HCEC 1CT (cell line): Measurements from ENCODE around the gene AKAP5.
A peak's percentile ranks its signal among the peaks of the same experiment; 100 is the strongest.

Experiments
- DNase-seq: peaks from one replicate; pipeline ENCODE4 v3.0.0-alpha.2; 2017

The AKAP5 gene

DNA sequence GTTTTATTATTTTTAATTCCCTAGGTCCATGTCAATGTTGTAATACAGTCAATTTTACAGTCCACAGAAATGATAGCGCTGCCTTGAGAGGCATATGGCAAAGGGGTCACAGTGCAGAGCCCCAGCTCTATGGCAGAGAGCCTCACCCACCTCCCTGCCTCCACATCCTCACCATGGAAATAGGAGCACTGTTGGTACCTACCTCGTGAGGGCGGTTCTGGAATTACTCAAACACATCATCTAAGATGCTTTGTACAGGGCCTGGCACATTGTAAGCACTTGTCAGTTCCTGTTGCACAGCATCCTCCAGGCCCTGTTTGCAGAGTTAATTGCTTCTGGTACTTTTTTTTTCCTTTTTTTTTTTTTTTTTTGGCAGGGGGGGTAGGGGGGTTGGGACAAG, 4.1 kb upstream of the AKAP5 start:
- no peak for DNase-seq

DNA sequence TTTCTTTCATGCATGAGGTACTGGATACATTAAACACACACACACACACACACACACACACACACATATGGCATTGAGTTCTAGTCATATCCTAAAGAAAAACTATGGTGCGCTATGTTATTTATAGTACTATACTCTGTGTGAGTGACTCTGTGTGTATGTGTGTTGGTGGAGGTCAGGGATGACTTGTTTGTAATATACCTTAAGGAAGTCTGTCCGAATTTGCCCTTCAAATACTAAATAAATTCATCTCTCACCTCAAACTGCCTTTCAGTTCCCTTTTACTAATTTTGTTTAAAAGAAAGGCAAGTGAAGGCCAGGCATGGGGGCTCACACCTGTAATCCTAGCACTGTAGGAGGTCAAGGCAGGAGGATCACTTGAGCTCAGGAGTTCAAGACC, 2.1 kb upstream of the AKAP5 start:
- no peak for DNase-seq

DNA sequence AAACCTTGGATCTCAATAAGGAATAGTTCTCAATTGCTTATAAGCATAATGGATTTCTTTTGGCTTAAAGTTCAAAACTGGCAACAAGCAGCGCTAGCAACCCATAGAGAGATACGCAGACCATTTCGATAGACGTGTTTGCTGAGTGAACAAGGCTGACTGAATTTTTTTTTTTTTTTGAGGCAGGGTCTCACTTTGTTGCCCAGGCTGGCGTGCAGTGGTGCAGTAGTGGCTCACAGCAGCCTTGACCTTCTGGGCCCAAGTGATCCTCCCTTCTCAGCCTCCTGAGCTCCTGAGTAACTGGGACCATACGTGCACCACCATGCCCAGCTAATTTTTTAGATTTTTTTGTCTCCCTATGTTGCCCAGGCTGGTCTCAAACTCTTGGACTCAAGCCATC, 1.4 kb upstream of the AKAP5 start:
- DNase-seq: no peak

DNA sequence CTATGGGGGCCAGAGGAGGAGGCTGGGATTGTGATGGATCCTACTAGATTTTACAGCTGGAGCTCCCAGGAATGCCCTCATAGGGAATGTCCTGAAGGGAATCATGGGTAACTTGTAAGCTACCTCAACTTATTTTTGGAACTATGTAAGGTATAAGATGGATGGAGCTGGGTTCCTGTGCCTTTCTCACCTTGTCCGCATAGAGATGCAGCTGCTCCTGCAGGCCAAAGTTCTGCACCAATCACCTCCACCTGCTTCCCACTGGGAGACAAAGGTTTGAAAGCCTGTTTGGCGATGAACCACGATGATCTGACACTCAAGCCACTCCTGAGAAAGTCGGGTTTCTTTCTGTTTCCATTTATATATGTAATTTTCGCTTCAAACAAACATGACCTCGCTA, 648 bp upstream of the AKAP5 start:
- no peak for DNase-seq

DNA sequence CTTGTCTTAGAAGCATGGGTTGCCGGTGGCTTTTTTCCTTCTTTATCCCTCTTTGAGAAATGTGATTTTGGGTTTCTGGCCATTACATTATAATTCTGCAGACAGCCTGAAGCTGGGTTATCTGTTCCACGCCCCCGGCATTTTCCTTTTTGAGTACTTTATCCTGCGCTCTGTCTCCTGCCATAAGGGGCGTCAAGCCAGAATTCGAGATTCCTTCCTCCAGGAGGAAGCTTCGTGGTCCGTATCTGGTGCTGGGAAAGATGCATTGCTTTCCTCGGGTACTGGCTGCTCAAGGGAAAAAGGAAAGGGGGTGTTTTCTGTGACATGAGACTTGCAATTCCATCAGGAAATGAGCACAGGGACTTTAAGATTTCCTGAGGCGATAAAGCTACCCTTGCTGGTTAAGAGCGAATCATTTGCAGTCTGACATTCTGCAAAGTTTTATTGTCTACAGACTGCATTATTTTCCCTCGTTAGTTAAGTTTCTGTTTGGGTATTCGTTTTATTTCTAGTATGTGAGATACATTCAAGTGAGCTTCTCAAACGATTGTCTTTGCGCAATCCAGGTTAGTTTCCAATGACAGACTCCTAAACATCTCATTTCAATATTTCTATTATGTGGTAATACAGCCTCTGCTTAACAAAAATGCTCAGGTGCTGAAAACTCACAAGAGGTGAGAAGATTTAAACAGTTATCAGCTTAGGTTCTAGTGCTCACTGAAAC, 694 bp downstream of the AKAP5 start:
- peak; percentile 43 for DNase-seq

DNA sequence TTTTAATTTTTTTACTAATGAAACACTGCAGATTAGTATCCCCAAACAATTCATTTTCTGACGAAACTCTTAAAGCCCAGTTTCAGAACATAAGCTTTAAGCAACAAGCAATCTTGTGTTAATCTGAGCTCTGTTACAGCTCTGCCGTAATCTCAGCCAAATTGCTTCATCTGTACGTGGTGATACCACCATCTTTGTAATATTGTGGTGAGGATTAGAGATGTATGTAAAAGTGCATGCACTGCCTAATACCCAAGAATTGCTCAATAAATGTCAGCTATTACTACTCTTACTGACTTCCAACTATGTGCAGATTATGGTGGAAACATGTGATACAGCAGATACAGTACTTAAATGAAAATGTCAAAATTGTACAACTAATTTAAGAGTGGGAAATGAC, 1.8 kb downstream of the AKAP5 start:
- DNase-seq: no peak

DNA sequence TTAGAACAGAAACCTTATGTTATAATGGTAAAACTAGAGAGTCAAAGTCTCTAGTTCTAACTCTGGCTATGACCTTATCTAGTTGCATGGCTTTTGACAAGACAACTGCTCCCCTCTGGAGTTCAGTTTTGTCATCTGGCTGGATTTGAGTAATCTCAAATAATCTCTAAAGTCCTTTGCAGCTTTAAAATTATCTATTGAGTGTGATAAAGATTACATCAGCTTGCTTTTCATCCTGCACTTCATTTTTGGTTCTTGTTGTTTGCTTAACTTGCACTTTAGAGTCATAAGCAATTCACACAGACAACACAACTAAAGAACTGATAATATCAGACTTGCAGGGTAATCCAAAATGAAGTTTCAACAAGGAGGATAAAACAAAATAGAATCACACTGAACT, 2.3 kb downstream of the AKAP5 start:
- no peak for DNase-seq

DNA sequence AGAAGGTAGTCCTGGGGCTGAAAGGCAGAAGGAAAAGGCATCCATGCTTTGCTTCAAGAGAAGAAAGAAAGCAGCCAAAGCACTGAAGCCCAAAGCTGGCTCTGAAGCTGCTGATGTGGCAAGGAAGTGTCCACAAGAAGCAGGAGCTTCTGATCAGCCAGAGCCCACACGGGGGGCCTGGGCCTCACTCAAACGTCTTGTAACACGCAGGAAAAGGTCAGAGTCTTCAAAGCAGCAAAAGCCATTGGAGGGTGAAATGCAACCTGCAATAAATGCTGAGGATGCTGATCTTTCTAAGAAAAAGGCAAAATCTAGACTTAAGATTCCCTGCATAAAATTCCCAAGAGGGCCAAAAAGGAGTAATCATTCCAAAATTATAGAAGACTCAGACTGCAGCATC, 3.2 kb downstream of the AKAP5 start:
- no peak for DNase-seq

DNA sequence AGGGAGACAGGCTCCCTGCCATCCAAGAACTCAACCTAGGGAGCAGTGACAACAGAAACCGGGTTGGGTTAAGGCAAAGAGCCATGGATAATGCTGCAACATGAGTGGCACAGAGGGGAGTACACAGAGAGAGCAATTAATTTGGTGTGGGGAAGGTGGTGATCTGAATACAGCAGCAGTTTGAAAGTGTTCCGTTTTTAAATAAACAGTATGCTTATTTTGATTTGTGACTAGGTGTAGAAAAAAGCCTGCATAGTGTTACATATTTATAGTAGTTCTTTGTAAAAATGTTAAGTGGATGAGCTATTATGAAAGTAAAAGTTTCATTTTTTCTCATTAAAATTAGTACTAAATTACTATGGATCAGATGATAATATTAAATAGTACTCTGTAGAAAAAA, 8.7 kb downstream of the AKAP5 start:
- no peak for DNase-seq

DNA sequence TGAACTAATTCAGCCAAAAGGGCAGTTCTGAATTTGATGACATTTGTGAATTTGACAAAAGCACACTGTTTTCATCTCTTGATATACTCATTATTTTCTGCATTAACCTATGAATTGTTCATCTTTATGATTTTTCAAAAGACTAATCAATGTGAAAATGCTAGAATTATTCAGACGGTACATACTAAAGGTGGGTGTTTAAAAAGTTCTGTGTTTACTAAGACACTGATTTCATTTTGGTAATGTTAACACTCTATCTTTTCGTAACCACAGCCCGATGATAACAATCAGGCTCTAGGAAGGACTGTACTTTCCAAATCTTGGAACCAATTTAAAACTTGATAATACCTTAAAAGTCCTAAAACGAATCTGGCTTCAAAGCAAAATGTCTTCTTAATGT, 9.4 kb downstream of the AKAP5 start:
- DNase-seq: no peak

DNA sequence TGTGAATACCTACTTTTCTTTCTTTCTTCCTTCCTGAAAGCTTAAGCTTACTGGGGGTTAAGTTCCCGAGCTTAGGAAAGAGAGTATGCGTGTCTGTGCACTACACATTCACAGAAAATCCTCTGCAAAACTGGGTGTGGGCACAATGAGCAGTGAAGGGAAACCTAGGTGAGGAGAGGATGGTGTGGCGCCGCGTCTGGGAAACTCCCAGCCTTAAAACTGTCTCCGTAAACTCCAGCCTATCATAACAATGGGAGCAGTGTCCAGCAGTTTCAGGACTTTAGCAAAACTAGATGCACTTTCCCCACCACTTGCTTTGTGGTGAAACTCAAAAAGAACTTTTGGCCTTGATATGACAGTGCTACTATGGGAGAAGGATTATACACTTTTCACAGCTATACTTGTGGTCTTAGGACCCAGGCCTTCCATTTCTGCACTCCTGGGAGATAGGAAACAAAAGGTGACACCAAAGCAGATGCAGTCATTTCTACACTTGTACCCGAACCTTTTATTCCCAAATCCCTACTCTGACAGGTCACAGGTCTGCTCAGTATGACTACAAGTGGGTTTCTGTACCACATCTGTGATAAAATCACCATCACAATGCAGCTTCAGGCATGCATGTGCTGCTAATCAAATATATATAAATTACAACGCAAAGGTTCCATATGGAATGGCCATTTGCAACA, 10.4 kb downstream of the AKAP5 start:
- DNase-seq: no peak

DNA sequence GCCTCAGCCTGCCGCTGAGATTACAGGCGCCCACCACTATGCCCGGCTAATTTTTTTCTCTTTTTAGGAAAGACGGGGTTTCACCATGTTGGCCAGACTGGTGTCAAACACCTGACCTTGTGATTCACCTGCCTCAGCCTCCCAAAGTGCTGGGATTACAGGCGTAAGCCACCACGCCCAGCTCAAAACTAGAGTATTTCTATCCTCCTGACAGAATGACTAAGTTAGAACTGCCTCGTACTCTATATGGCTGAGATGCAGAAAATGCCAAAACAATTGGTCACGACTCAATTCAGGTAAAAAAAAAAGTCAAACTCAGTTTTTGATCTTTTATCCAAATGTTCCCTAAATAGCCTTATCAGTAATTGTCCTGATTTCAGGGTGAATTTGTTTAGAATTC, 11.1 kb downstream of the AKAP5 start:
- no peak for DNase-seq

DNA sequence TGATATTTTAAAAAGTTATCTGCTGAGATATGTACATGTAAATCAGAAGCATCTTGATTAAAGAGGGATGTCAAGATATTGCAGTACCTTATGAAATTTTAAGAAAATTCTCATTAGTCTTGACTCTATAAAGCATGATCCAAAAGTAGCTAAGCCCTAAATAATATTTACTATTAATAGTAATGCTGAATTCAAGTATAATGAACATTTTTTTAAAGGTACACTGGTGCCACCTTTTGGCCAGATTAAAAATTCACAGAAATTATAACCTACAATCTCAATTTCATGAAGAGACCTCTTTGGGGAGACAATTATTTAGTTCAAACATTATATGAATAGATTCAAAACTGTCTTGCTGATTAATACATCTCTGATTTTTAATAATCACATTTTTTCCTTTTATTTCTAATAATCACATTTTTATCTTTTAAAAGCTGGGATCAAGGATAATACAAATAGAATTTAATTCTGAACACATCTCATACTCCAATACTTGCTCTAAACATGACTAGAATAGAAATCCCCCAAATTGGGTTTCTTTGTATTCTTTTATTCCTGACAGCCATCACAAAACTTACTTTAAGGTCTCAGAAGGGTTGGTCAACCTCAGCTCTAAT, 13.4 kb downstream of the AKAP5 start:
- no peak for DNase-seq

DNA sequence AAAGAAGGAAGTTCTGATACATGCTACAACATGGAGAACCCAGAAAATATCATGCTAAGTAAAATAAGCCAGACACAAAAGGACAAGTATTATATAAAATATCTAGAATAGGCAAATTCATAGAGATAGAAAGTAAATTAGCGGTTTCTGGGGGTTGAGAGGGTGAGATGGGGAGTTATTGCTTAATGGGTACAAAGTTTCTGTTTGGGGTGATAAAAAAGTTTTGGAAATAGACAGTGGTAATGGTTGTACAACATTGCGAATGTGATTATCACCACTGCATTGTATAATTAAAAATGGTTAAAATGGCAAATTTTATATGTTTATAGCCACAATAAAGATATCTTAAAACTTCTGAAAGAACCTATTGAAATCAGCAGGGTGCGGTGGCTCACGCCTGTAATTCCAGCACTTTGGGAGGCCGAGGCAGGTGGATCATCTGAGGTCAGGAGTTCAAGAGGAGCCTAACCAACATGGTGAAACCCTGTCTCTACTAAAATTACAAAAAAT, 23.3 kb downstream of the AKAP5 start:
- no peak for DNase-seq

DNA sequence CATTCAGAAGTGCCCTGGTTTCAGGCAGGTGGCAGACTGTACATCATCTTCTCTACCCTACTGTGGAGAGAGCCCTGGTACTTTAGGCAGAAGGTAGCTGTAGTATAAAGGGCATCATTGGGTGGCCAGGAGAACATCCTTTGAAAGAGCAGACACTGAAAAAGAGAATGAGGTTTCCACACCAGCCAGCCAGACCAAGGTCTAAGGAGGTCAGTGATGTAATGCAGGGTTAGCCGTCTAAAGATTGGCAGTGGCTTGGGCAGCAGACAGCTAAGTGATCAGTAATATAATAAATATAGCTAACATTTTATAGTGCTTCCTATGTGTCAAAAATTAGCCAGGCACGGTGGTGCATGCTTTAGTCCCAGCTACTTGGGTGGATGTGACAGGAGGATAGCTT, 26.3 kb downstream of the AKAP5 start:
- DNase-seq: no peak

DNA sequence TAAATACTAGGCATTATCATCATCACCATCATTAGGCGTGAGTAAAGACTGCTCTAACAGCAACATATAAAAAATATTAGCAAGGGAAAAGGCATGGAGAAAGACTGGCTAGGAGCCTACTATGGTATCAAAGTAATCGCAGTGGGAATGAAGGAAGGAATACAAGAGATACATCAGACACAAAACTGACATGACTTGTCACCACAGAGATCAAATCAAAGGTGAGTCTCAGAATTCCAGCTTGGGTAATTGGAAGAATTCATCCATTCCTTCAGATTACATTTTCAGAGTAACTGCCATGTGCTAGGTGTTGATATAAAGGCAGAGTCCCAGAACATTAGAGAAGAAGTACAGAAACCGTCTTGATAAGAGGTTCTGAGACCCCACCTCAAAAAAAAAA, 28.2 kb downstream of the AKAP5 start:
- no peak for DNase-seq

DNA sequence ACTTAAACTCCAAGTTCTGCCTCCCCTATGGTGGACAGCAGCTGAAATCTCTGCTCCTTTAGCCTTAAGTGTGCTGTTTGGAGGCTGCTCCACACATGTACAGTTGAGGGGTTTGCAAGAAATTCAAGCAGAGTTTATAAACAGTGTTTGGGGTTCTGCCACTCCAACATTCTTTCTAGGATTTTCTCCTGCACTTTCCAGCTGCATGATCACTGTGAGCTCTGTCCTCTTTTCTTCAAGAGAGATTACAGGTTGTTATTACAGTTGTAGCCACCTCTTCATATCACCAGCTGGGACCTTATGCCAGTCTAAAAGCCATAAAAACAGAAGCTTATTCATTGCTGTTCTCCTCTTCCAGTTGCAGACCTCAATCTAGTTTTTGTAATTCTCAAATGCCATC, 30.0 kb downstream of the AKAP5 start:
- DNase-seq: no peak

DNA sequence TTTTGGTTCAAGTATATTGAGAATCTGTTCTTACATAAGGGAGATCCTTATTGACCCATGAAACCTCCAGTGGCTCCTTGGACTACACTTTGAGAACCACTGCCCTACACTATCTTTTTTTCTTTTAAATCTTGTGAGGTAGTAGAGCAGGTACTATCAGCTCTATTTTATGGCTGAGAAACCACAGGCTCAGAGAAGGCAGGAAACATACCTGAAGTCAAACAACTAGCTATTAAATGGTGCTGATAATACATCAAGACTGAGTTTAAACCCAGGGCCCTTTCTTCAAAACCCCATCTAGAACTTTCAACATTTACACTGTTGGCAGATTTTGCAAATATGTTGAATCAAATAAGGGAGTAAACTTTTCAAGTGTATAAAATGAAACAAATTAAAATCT, 31.5 kb downstream of the AKAP5 start:
- no peak for DNase-seq

DNA sequence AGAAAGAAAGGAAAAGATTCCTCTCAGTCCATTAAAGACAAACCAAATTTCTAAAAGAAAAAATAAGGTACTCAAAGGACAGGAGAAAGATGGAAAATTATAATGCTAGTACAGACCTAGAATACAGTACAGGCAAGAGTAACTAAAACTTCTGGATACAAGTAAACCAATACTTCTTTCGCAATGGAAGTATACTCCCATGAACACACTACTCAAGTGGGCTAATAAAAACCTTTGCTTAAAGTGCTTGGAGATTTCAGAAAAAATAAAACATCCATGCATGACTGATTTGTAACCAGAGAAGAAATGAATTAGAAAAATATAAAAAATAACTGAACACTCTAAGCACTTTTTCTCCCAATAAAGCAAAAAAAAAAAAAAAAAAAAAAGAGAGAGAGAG, 34.8 kb downstream of the AKAP5 start:
- no peak for DNase-seq

DNA sequence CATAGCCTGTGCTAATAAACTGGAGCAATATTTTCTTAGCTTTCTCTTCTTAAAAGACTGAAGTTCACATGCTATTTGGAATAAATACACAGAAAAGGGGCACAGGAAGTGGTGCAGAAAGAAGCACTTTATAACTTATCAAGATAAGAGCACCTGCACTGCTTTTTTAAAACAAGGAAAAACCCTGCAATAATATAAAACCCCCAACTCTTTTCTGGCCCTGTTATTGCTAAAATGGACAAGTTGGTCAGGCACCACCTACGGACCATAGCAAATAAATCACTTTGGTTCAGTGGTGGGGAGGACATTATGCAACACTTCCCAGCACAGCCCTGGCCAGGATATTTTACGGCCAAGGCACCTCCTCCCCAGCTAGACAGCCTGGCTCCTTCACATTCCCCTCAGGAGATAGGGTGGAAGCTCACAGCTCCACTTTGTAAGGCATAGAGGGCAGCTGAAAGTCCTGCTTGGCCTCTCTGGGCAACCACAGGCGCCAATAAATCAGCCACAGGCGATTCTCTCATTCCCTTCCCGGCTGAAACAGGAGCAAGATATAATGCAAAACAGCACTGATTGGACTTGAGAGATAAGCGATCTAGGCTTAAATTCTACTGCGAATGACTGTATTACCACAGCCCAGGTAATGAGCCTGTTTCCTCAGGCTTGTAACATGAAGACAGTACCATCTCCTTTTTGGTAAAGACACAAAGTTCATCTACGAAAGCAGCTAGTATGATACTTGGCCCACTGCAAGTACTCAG, 36.3 kb downstream of the AKAP5 start:
- DNase-seq: peak; percentile 53

DNA sequence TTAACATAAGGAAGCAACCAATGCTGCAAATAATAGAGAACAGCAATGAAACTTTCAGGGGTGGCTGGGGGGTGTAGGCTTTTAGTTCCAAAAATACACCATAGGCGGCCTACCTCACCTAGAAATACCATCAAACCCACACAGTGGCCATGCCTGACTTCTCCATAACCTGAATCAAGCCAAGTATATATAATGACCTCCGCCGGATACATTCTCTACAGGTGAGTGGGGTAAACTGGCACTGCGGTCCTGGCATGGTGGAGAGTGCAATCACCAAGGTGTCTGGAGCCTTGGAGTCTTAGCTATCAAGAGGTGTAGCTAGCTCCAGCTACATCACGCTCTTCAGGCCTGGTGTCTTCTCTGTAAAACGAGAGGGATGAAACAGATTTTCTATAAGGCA, 37.2 kb downstream of the AKAP5 start:
- DNase-seq: no peak

DNA sequence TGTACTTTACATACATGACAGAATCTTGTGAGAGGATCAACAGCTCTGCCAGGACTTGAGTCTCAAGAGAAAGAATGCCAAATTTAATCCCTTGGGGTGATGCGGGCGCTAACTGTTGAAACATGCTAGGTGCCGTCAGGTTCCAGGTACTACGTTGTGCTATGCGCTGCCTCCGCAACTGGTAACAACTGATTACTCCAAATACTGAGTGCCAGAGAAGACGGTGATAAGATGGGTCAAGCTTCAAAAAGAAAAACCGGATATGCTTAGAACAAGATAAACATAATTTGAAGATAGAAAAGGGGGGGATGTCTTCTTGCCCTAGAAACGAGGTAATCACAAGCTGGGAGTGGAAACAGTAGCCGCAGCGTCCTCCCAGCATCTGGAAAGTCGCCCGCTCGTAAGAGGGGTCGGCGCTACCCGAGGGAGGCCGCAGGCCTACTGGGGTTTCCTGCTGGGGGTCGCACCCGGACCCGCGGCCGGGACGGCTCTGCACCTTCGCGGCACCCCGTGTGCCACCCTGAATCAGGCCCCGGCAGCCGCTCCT, 37.7 kb downstream of the AKAP5 start:
- peak; percentile 26 for DNase-seq
